ENCODE results near the gene SHC2. TPM values are rescaled to one million over a fixed set of nuclear protein-coding genes. Genes with fewer than 3 reads are reported as not detected.

SHC2 gene
- total and polyA plus RNA-seq, 2 donors from 2014 or later = 10.7 to 24.4 TPM

DNA sequence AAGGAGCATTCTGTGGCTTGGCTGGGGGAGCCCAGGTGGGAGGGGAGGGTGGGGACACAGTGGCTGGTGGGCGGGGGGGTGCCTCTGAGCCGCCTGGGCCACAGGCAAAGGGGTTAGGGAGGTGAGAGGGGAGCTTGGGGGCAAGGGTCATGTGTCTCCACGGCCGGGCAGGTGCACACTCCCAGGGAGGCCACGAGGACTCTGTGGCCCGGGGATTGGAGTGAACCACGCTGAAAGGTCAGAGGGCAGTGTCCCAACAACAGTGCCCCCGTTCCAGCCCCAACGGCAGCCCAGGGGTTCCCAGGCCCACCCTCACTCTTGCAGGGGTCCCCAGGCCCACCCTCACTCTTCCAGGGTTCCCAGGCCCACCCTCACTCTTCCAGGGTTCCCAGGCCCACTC is 61.5 kb downstream of the SHC2 start:
- H3K9me3 ChIP-seq (ENCODE audit: control insufficient read depth in 2 of 3, insufficient read depth in 1 of 3, low read length in 3 of 3) = no peaks in the 10 kb centered on the region
- H3K27ac ChIP-seq (ENCODE audit: low read depth in 2 of 2, low read length in 2 of 2) = no peak overlapping the region
- H3K4me3 ChIP-seq (ENCODE audit: low read length in 3 of 3) = no peak overlapping the region
- TF ChIP-seq, protein P1, sequence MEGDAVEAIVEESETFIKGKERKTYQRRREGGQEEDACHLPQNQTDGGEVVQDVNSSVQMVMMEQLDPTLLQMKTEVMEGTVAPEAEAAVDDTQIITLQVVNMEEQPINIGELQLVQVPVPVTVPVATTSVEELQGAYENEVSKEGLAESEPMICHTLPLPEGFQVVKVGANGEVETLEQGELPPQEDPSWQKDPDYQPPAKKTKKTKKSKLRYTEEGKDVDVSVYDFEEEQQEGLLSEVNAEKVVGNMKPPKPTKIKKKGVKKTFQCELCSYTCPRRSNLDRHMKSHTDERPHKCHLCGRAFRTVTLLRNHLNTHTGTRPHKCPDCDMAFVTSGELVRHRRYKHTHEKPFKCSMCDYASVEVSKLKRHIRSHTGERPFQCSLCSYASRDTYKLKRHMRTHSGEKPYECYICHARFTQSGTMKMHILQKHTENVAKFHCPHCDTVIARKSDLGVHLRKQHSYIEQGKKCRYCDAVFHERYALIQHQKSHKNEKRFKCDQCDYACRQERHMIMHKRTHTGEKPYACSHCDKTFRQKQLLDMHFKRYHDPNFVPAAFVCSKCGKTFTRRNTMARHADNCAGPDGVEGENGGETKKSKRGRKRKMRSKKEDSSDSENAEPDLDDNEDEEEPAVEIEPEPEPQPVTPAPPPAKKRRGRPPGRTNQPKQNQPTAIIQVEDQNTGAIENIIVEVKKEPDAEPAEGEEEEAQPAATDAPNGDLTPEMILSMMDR (IDR thresholded peaks at IDR 0.05; ENCODE audit: borderline replicate concordance, extremely low read depth, insufficient read depth) = no peak
- intact Hi-C loops (cut with DNase I) = no loop called here
- no peak for FAIRE-seq
- no peak overlapping the region for H3K9ac ChIP-seq (ENCODE audit: low read length in 3 of 3)
- no peaks in the 10 kb centered on the region for H3K27me3 ChIP-seq (ENCODE audit: control insufficient read depth, insufficient read depth, low read length)
- H3K36me3 ChIP-seq (ENCODE audit: control insufficient read depth in 2 of 3, insufficient read depth in 3 of 3, low read length in 3 of 3) = no peaks in the 10 kb centered on the region
- H3K4me1 ChIP-seq (ENCODE audit: control insufficient read depth in 2 of 3, insufficient read depth in 2 of 3, low read depth in 1 of 3, low read length in 3 of 3) = no peaks in the 10 kb centered on the region
- peak in 1 of 5 donors; percentile 67 for DNase-seq

GRCh38 chr19:398719-399118 is 62.1 kb downstream of the SHC2 start:
- Histone ChIP-seq H3K36me3 (ENCODE audit: control insufficient read depth in 2 of 3, insufficient read depth in 3 of 3, low read length in 3 of 3) (no peaks in the 10 kb centered on the region), H3K4me3 (ENCODE audit: low read length in 3 of 3) (no peak overlapping the region), H3K9ac (ENCODE audit: low read length in 3 of 3) (no peak overlapping the region), H3K27me3 (ENCODE audit: control insufficient read depth, insufficient read depth, low read length) (no peaks in the 10 kb centered on the region), H3K9me3 (ENCODE audit: control insufficient read depth in 2 of 3, insufficient read depth in 1 of 3, low read length in 3 of 3) (no peaks in the 10 kb centered on the region), H3K27ac (ENCODE audit: low read depth in 2 of 2, low read length in 2 of 2) (no peak overlapping the region), H3K4me1 (ENCODE audit: control insufficient read depth in 2 of 3, insufficient read depth in 2 of 3, low read depth in 1 of 3, low read length in 3 of 3) (no peaks in the 10 kb centered on the region)
- DNase-seq (peak in 1 of 5 donors; percentile 62), FAIRE-seq (no peak)
- intact Hi-C loops (cut with DNase I) = no loop called here
- TF ChIP-seq, protein P1 (IDR thresholded peaks at IDR 0.05; ENCODE audit: borderline replicate concordance, extremely low read depth, insufficient read depth) = no peak

DNA sequence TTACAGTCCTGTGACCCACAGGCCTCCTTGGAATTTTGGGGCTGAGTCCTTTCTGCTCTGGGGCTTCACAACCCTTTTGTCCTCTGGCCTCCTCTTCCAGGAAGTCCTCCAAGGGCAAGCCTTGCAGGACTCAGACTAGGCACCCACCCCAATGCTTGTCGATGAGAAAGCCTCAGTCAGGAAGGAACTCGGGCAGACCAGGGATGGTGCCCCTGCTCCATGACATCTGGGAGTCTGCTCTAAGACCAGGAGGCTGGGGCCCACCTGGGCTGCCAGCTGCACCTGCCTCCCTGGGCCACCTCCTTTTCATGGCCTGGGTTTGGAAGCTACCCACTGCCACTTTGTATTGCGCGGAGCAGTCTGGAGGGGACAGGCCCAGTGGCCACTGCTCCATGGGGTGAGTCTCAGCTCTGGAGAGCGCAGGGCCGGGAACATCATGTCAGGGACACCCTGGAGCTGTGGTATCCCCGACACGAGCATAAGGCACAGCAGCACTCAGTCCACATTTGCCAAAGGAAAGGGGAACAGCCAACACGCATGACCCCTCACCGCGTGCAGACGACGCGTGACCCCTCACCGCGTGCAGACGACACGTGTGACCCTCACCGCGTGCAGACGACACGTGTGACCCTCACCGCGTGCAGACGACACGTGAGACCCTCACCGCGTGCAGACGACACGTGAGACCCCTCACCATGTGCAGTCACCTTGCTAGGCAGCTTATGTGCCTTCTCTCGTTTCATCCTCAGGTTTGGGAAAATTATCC is 62.7 kb downstream of the SHC2 start:
- Histone ChIP-seq H3K9ac (ENCODE audit: low read length in 3 of 3) (no peak overlapping the region), H3K4me3 (ENCODE audit: low read length in 3 of 3) (no peak overlapping the region), H3K4me1 (ENCODE audit: control insufficient read depth in 2 of 3, insufficient read depth in 2 of 3, low read depth in 1 of 3, low read length in 3 of 3) (no peaks in the 10 kb centered on the region), H3K9me3 (ENCODE audit: control insufficient read depth in 2 of 3, insufficient read depth in 1 of 3, low read length in 3 of 3) (no peaks in the 10 kb centered on the region), H3K36me3 (ENCODE audit: control insufficient read depth in 2 of 3, insufficient read depth in 3 of 3, low read length in 3 of 3) (no peaks in the 10 kb centered on the region), H3K27ac (ENCODE audit: low read depth in 2 of 2, low read length in 2 of 2) (no peak overlapping the region), H3K27me3 (ENCODE audit: control insufficient read depth, insufficient read depth, low read length) (no peaks in the 10 kb centered on the region)
- TF ChIP-seq, protein P1 (IDR thresholded peaks at IDR 0.05; ENCODE audit: borderline replicate concordance, extremely low read depth, insufficient read depth) = no peak
- intact Hi-C loops (cut with DNase I) = no loop called here
- FAIRE-seq (no peak), DNase-seq (no peak)

All from kidney (tissue), 14 donors.